SU-DHL-6 (cell line): Measurements from ENCODE around the gene PPARGC1A.

Source experiments
- H2AFZ ChIP-seq: fragments of 200-600 bp; sonication (generic); 2 replicates; pipeline ENCODE4 v1.6.1; 2014; ENCODE audit warnings: low read depth, mild to moderate bottlenecking, moderate library complexity, mixed read lengths, antibody characterized with exemption, low read length; ENCODE audit not compliant: severe bottlenecking
- H3F3A ChIP-seq: fragments of 200-600 bp; shearing (Covaris generic); 2 replicates; pipeline ENCODE4 v1.6.0; 2016; ENCODE audit warnings: antibody characterized with exemption, mild to moderate bottlenecking; ENCODE audit not compliant: insufficient read depth
- H3K27ac ChIP-seq: fragments of 200-600 bp; sonication (generic); 2 replicates; pipeline ENCODE4 v1.5.1; 2016; ENCODE audit warnings: low read depth, mild to moderate bottlenecking, low read length, moderate library complexity, mixed read lengths
- H3K27me3 ChIP-seq: fragments of 200-600 bp; sonication (generic), shearing (Covaris generic); 2 replicates; pipeline ENCODE4 v1.6.0; 2014; ENCODE audit warnings: mild to moderate bottlenecking, low read length
- H3K36me3 ChIP-seq: fragments of 200-600 bp; sonication (generic); 2 replicates; pipeline ENCODE4 v1.6.1; 2014; ENCODE audit warnings: mild to moderate bottlenecking, low read length, mixed read lengths
- H3K4me2 ChIP-seq: fragments of 300-600, 200-600 bp; shearing (Covaris generic), sonication (generic); 2 replicates; pipeline ENCODE4 v1.6.0; 2014; ENCODE audit warnings: low read length, low read depth, mild to moderate bottlenecking; ENCODE audit not compliant: poor library complexity, severe bottlenecking
- H3K4me3 ChIP-seq: fragments of 200-600 bp; sonication (generic); 2 replicates; pipeline ENCODE4 v1.5.1; 2014; ENCODE audit warnings: antibody characterized with exemption, low read length, mild to moderate bottlenecking, mixed read lengths; ENCODE audit not compliant: insufficient read depth, poor library complexity, severe bottlenecking
- H3K79me2 ChIP-seq: fragments of 200-600 bp; sonication (generic); 2 replicates; pipeline ENCODE4 v1.6.1; 2014; ENCODE audit warnings: mild to moderate bottlenecking, low read length, moderate library complexity; ENCODE audit not compliant: insufficient read depth
- H3K9ac ChIP-seq: fragments of 200-600 bp; sonication (generic); 2 replicates; pipeline ENCODE4 v1.7.0; 2014; ENCODE audit warnings: mild to moderate bottlenecking, low read length
- H3K9me2 ChIP-seq: fragments of 200-600 bp; sonication (generic); replicated peaks from 2 replicates; pipeline ENCODE4 v1.6.1; 2014; ENCODE audit warnings: low read length; ENCODE audit not compliant: insufficient read depth
- H3K9me3 ChIP-seq: fragments of 200-600 bp; sonication (generic); 2 replicates; pipeline ENCODE4 v1.6.1; 2014; ENCODE audit warnings: low read length, mixed read lengths; ENCODE audit not compliant: insufficient read depth
- H4K20me1 ChIP-seq: fragments of 200-600 bp; sonication (generic); 2 replicates; pipeline ENCODE4 v1.6.1; 2014; ENCODE audit warnings: low read depth, mild to moderate bottlenecking, antibody characterized with exemption, low read length, moderate library complexity, mixed read lengths
- CTCF ChIP-seq: fragments of 200-600 bp; sonication (generic); IDR thresholded peaks from one replicate; pipeline ENCODE4 v1.5.1; 2017; ENCODE audit warnings: antibody characterized with exemption, mild to moderate bottlenecking, low read length, moderate library complexity; ENCODE audit not compliant: insufficient read depth, poor library complexity, severe bottlenecking
- EZH2phosphoT487 ChIP-seq: fragments of 200-600 bp; sonication (generic), shearing (Covaris generic); conservative IDR thresholded peaks from 2 replicates; pipeline ENCODE4 v1.6.1; 2018; ENCODE audit warnings: mild to moderate bottlenecking, antibody characterized with exemption, low read length, moderate library complexity, mixed read lengths

The PPARGC1A gene

DNA sequence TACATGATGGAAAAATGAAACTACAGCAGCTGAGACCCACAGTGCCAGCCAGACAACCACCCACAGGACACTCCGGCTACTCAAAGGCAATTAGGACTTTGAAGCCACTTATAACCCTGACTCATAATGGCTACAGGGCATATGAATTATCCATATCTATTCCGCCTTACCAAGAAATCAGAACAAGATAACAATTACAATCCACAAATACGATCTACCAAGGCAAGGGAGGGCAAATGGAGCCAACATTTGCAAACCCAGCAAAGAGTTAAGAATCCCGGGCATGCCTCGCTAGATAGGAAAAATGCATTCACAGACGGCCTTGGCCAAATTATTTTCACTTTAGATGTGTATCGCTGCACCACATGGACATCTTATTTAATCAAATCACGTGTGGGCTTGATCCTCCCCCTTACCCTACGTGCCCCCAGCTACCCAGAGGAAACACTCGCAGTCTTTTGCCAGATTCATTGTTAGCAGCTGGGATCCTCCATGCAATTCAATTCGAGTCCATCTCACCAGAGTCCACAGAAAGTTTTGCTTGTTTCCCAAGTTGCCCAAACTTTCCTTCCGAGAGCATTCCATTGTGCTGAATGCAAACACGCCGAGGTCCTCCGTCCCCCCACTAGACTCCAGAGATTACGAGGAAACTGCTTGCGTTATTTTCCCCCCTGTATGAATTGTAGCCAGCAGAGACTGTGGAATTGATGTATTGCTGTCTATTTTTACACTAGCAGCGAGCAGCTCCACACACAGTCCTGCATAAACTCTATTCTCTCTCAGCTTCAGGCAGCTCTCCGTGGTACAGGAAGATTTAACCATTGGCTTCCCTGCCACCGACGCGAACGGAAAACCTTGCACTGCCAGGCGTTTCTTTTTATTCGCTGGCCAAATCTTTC lies 1.2 kb downstream of the PPARGC1A start:
- Histone ChIP-seq H3K9me2 (no peaks in the 10 kb centered on the region), H3K4me3 (no peak overlapping the region), H3K27me3 (no peaks in the 10 kb centered on the region), H2AFZ (no peak overlapping the region), H3K4me2 (no peak overlapping the region), H3K9me3 (no peaks in the 10 kb centered on the region), H3K9ac (no peak overlapping the region), H3K36me3 (no peaks in the 10 kb centered on the region), H4K20me1 (no peaks in the 10 kb centered on the region), H3K27ac (no peak overlapping the region), H3F3A (no peaks in the 10 kb centered on the region), H3K79me2 (no peaks in the 10 kb centered on the region)
- TF ChIP-seq EZH2phosphoT487 (no peak), CTCF (no peak)

GRCh38 chr4:23887989-23888388 lies 1.9 kb downstream of the PPARGC1A start:
- H3K79me2 ChIP-seq: no peaks in the 10 kb centered on the region
- H3K4me3 ChIP-seq: no peak overlapping the region
- no peaks in the 10 kb centered on the region for H3F3A ChIP-seq
- no peak overlapping the region for H3K4me2 ChIP-seq
- H4K20me1 ChIP-seq: no peaks in the 10 kb centered on the region
- H2AFZ ChIP-seq: no peak overlapping the region
- no peak overlapping the region for H3K9ac ChIP-seq
- H3K36me3 ChIP-seq: no peaks in the 10 kb centered on the region
- no peak overlapping the region for H3K27ac ChIP-seq
- TF ChIP-seq CTCF (no peak), EZH2phosphoT487 (no peak)
- H3K9me2 ChIP-seq: no peaks in the 10 kb centered on the region
- H3K27me3 ChIP-seq: no peaks in the 10 kb centered on the region
- H3K9me3 ChIP-seq: no peaks in the 10 kb centered on the region

- no peaks in the 10 kb centered on the region for H3K9me3 ChIP-seq
- no peaks in the 10 kb centered on the region for H3F3A ChIP-seq
- H3K9me2 ChIP-seq: no peaks in the 10 kb centered on the region
- no peaks in the 10 kb centered on the region for H3K27me3 ChIP-seq
- no peak overlapping the region for H3K27ac ChIP-seq
- no peak overlapping the region for H3K4me3 ChIP-seq
- H2AFZ ChIP-seq: no peak overlapping the region
- H4K20me1 ChIP-seq: no peaks in the 10 kb centered on the region
- H3K9ac ChIP-seq: no peak overlapping the region
- no peaks in the 10 kb centered on the region for H3K36me3 ChIP-seq
- no peaks in the 10 kb centered on the region for H3K79me2 ChIP-seq
- H3K4me2 ChIP-seq: no peak overlapping the region
- TF ChIP-seq CTCF (no peak), EZH2phosphoT487 (no peak)
These were observed 2.7 kb downstream of the PPARGC1A start for GRCh38 chr4:23887173-23887572.
